ENCODE measurements around the gene ATP1A4.

DNA sequence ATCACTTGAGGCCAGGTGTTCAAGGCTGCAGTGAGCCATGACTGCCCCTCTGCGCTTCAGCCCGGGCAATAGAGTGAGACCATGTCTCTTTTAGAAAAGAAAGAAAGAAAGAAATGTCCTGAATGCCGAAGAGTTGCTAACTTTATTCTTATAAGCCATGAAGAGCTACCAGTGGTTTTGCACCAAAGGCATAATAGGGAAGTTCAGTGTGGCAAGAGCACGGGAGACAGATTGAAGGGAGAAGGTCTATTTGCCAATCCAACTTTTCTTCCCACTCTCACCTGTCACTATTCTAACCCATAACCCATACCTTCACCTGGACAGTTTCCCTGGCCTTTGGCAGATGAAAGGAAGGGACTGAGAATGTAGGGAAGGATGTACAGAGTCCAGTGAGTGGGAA is 49.4 kb downstream of the ATP1A4 start:
- TF ChIP-seq EZH2 (IDR thresholded peaks at IDR 0.05) (no peak), POLR2AphosphoS5 (IDR thresholded peaks at IDR 0.05; ENCODE audit: borderline replicate concordance, low read depth, low read length) (no peak), FOXP2 (optimal IDR thresholded peaks at IDR 0.05; ENCODE audit: control extremely low read depth, extremely low read length, insufficient read depth) (no peak)
